Osteocyte (in vitro differentiated cells): ENCODE data around the gene C1QTNF2. TPM values are rescaled to one million over a fixed set of nuclear protein-coding genes. Genes with fewer than 3 reads are reported as not detected.

ENCODE experiments used
- DNase-seq: peaks from one replicate; pipeline ENCODE4 v3.0.0; 2021; ENCODE audit warnings: mixed read lengths; ENCODE audit not compliant: unreplicated experiment; ENCODE audit errors: extremely low spot score
- H3K27ac Mint-ChIP-seq: one replicate; pipeline ENCODE4 v1.8.0; 2021; ENCODE audit warnings: mild to moderate bottlenecking, mixed read lengths; ENCODE audit not compliant: unreplicated experiment
- H3K27me3 Mint-ChIP-seq: one replicate; pipeline ENCODE4 v1.8.0; 2021; ENCODE audit warnings: mixed read lengths; ENCODE audit not compliant: unreplicated experiment
- H3K36me3 Mint-ChIP-seq: one replicate; pipeline ENCODE4 v1.8.0; 2021; ENCODE audit warnings: mixed read lengths; ENCODE audit not compliant: unreplicated experiment
- H3K4me1 Mint-ChIP-seq: one replicate; pipeline ENCODE4 v1.8.0; 2021; ENCODE audit warnings: mixed read lengths; ENCODE audit not compliant: unreplicated experiment
- H3K4me3 Mint-ChIP-seq: one replicate; pipeline ENCODE4 v1.8.0; 2021; ENCODE audit warnings: mild to moderate bottlenecking, moderate library complexity, mixed read lengths; ENCODE audit not compliant: unreplicated experiment
- H3K9me3 Mint-ChIP-seq: one replicate; pipeline ENCODE4 v1.8.0; 2021; ENCODE audit warnings: mixed read lengths; ENCODE audit not compliant: unreplicated experiment
- total RNA-seq: library from RNA; stranded (reverse); gene quantifications from 2 replicates; pipeline ENCODE4 v1.2.1, GENCODE V29; 2021
- TF ChIP-seq, protein P1 (sequence below): fragments of 200-600 bp; sonication (generic); IDR thresholded peaks from 2 replicates; pipeline ENCODE4 v1.5.0; 2021; ENCODE audit warnings: antibody characterized with exemption, mild to moderate bottlenecking, moderate library complexity

The C1QTNF2 gene
- total RNA-seq, 1 donor from 2014 or later, result 0.19 TPM

- Mint-ChIP-seq H3K4me3 (no peak overlapping the region), H3K27me3 (no peaks in the 10 kb centered on the region), H3K27ac (no peak overlapping the region), H3K9me3 (no peaks in the 10 kb centered on the region), H3K36me3 (no peaks in the 10 kb centered on the region), H3K4me1 (peaks cover 15% of the 10 kb centered on the region)
- TF ChIP-seq, protein P1, sequence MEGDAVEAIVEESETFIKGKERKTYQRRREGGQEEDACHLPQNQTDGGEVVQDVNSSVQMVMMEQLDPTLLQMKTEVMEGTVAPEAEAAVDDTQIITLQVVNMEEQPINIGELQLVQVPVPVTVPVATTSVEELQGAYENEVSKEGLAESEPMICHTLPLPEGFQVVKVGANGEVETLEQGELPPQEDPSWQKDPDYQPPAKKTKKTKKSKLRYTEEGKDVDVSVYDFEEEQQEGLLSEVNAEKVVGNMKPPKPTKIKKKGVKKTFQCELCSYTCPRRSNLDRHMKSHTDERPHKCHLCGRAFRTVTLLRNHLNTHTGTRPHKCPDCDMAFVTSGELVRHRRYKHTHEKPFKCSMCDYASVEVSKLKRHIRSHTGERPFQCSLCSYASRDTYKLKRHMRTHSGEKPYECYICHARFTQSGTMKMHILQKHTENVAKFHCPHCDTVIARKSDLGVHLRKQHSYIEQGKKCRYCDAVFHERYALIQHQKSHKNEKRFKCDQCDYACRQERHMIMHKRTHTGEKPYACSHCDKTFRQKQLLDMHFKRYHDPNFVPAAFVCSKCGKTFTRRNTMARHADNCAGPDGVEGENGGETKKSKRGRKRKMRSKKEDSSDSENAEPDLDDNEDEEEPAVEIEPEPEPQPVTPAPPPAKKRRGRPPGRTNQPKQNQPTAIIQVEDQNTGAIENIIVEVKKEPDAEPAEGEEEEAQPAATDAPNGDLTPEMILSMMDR, result no peak
- no peak for DNase-seq
These were observed 10.1 kb downstream of the C1QTNF2 start for GRCh38 chr5:160360310-160360709.

DNA sequence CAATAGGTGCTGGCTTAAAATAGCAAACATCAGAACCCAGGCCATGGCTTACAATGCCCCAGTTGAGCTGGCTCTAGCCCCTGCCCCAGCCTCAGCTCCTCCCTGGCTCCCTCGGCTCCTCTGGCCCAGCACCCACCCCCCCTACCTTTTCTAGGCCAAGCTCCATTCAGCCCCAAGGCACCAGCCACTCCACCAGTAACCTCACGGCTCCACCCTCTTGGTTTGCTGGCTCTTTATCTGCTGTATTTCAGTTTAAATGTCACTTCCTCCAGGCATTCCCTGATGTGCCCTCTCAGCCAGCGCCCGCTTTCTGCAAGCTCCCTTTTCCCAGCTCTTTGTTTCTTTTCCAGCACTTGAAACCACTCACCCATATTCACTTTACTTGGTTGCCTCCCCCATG lies 10.6 kb downstream of the C1QTNF2 start:
- Mint-ChIP-seq H3K9me3 (no peaks in the 10 kb centered on the region), H3K36me3 (no peaks in the 10 kb centered on the region), H3K4me1 (peaks cover 15% of the 10 kb centered on the region), H3K27me3 (no peaks in the 10 kb centered on the region), H3K4me3 (no peak overlapping the region), H3K27ac (no peak overlapping the region)
- TF ChIP-seq, protein P1, result no peak
- no peak for DNase-seq

DNA sequence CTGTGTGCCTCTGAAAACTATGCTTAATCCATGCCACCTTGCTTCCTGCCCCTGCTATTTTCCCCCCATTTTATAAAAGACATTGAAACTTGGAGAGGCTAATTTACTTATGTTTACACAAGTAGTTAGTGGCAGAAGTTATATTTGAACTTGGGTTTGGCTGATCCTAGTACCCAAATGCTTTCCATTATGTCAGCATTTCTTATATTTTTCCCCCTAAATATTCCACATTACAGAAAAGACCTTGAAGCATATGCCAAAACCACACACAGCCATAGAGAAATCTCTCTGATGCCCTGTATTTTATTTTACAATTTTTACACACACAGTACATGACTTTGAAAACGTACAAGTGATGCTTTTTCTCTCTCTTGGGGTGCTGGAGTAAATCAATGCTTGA lies 11.2 kb downstream of the C1QTNF2 start:
- Mint-ChIP-seq H3K27ac (no peak overlapping the region), H3K4me1 (peaks cover 15% of the 10 kb centered on the region), H3K36me3 (no peaks in the 10 kb centered on the region), H3K9me3 (no peaks in the 10 kb centered on the region), H3K4me3 (no peak overlapping the region), H3K27me3 (no peaks in the 10 kb centered on the region)
- no peak for DNase-seq
- TF ChIP-seq, protein P1, result no peak

DNA sequence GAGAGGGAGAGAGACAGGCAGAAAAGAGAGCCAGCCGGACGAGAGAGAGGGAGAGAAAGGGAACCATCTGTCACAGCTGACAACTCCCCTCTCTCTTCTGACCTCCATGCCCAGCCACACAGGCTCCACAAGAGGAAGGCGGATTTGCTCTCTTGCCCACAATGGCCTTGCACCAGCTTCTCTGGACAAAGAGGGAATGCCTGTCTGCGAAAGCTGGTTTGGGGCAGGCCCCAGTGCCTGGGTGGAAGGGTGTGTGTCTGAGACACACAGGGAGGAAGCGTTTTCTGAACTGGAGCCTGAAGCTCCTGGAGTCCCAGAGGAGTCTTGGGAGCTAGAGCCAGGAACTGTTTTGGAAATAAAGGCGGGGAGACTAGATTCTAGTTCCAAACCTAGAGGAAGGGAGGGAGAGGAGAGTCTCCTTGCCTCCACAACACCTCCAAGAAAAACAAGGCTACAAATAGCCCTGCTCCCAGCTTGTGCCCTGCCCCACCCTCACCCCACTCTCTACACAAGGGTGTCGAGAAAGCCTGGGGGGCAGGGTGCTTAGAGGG lies 12.5 kb downstream of the C1QTNF2 start:
- TF ChIP-seq, protein P1, result no peak
- H3K27ac Mint-ChIP-seq, result no peak overlapping the region
- peaks cover 11% of the 10 kb centered on the region for H3K4me1 Mint-ChIP-seq
- no peaks in the 10 kb centered on the region for H3K9me3 Mint-ChIP-seq
- no peaks in the 10 kb centered on the region for H3K27me3 Mint-ChIP-seq
- no peak overlapping the region for H3K4me3 Mint-ChIP-seq
- DNase-seq, result no peak
- H3K36me3 Mint-ChIP-seq, result no peaks in the 10 kb centered on the region

DNA sequence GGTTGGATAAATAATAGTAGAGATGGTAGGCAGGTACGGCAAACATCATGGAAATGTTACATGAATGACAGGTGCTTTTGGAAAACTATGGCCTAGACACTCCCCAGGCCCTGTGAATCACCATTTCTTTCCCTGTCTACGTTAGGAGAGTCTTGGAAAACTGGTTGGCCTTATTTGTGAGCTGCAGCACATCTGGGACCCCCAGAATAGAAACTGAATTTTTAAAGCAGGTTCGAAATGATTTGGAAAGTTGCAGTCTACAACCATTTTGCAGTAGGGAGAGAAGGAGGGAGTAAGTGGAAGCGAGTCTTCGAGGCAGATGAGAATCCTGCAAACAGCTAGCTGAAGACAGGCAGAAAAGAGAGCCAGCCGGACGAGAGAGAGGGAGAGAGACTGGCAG lies 13.0 kb downstream of the C1QTNF2 start:
- Mint-ChIP-seq H3K4me3 (no peak overlapping the region), H3K9me3 (no peaks in the 10 kb centered on the region), H3K4me1 (peaks cover 9% of the 10 kb centered on the region), H3K27ac (no peak overlapping the region), H3K36me3 (no peaks in the 10 kb centered on the region), H3K27me3 (no peaks in the 10 kb centered on the region)
- DNase-seq, result no peak
- TF ChIP-seq, protein P1, result no peak
